NCI-H446 (cell line): Measurements from ENCODE around the gene PPIA.

Experiments used
- DNase-seq, 2 experiments: peaks; one replicate each; lab custom pipeline; 2025; lab: John Stamatoyannopoulos, UW

Gene PPIA

DNA sequence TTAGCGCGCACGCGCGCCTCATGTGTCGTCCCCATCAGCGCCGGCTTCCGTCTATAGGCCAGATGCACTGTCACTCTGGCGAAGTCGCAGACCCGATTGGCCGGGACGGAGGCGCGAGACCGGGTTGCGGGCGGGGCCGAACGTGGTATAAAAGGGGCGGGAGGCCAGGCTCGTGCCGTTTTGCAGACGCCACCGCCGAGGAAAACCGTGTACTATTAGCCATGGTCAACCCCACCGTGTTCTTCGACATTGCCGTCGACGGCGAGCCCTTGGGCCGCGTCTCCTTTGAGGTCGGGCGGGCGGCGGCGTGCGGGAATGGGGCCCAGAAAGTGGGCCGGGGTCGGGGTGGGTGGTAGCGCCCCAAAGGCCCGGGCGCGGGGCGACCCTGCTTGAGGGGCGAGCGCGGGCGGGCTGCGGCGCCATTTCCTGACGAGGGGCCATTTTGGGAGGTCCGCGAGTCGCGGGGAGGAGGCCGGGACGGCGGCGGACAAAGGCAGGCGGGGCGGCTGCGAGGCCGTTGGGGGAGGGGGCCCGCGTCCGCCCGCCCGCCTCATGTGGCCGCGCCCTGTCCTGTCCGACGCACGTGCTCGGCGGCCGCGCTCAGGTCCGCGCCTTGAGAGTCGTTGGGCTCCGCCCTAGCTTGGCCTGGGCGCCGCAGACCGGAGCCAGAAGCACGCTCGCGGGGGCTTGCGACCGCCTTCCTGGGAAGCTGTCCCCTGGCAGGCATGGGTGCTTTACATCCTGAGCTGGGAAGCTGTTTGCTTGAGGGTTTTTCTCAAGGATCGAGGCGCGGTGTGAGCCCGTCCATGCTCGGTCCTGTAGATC lies at the start of gene PPIA:
PPIA (plus strand) TSS at position 178 of the 825 bp plus-strand sequence; CDS start at position 222, 44 bp downstream.
- peak; percentile 97 to 100 for DNase-seq

DNA sequence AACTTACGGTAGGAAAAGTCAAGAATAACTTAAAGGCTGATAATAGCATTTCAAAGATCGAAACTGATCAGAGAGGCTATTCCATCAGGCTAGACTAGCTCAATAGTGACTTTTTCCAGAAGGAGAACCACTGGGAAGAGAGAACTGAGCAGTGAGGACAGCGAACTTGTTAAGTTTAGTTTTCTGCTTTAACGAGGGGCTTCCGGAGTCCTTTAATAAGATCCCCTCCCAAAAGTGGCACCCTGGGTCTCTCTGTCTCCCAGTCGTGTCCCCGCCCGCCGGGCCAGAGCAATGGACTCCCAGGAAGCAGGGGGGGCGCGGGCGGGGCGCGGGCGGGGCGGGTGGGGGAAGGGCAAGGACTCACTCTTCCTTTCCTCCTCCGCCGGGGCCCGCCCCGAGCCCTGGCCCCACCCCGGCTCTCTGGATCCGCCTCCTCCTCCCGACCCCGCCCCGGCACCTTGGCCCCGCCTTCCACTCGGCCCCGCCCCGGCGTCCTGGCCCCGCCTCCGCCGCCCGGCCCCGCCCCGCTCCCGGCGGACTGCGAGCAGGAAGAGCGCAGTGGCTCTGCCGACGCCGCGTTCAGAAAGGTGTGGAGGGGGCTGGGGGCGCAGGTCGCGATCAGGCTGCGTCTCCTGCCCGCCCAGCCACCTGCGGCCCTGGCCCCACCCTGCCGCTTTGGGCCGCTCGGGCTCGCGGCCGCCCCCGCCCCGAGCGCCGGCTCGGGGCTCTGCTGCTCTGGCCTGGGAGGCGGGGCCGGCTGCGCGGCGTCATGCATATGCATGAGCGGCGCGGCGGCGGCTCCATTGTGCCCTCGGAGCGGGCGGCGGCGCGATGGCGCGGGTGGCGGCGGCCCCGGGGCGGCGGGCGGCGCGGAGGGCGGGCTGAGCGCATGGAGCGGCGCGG lies 48.2 kb upstream of the PPIA start, which contains the start of gene ZMIZ2:
ZMIZ2 (plus strand) TSS at position 803 of the 903 bp plus-strand sequence. CDS start 7,403 bp downstream, outside the sequence.
- DNase-seq = peak; percentile 84 to 94

DNA sequence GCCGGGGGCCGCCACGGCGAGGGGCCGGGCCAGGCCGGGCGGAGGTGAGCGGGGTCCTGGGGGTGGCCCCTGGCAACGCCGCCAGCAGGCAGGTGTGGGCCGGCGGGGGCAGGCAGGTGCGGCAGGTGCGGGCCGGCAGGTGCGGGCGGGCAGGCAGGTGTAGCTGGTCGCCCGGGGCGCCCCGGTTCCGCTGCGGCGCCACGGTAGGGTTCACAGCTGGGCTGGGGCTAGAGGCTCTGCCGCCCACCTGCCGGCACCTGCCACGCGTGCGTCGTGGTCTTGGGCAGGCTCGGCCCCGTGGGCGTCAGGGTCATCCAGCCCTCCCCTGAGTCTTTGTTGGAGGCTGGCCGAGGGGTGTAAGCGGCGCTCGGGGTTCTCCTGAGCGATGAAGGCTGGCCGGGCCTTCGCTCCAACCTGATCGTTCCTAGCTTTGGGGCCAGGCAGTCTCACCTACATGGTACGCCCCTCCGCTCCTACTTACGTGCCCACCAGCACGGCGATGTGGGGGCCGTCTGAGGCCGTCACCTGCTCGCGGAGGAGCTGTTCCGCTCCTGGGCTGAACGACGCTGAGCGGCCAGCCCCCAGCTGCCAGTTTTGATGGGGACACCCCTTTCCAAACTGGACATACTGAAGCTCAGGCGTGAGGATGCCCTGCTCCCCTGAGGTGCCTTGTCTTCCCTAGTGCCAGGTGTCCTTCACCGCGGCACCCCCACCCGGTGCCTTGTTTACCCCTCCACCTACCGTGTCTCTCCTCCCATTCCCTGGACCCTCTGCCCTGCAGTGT lies 47.3 kb upstream of the PPIA start:
- DNase-seq = no peak

DNA sequence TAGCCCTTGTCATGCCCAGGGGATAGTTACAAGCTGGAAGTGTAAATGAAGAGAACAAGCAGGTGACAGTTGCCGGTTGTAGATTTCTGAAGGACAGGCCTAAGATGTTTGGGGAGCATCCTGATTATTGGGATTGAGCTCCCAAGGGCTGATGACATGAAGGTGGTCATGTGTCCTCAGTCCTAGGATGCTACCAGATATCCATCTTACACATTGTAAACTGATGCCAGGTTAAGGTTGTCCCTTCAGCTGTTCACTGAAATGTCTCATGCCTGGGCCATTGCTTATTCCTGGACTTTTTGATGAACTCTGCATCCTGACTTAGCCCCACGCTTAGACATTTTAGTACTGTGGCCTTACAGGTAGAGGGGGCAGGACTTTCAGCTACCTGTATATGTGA lies 46.5 kb upstream of the PPIA start:
- no peak for DNase-seq

DNA sequence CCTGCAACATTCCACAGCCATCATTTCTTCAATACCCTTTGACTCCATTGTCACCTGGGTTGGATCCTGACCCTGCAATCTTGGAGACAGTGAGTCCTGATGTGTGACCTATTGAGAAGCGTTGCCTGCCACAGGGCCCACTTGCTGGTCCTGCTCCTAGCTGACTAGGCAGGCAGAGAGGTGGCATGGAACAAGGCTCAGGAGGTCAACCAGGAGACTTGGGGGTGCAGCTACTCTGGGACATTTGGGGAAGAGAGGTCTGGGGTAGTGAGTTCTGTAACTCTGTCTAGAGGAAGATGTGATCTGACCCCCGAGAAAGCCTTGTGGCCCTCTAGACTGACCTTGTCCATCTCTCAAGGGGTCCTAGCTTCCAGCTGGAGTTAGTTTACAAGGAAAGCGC lies 46.1 kb upstream of the PPIA start:
- DNase-seq = no peak

DNA sequence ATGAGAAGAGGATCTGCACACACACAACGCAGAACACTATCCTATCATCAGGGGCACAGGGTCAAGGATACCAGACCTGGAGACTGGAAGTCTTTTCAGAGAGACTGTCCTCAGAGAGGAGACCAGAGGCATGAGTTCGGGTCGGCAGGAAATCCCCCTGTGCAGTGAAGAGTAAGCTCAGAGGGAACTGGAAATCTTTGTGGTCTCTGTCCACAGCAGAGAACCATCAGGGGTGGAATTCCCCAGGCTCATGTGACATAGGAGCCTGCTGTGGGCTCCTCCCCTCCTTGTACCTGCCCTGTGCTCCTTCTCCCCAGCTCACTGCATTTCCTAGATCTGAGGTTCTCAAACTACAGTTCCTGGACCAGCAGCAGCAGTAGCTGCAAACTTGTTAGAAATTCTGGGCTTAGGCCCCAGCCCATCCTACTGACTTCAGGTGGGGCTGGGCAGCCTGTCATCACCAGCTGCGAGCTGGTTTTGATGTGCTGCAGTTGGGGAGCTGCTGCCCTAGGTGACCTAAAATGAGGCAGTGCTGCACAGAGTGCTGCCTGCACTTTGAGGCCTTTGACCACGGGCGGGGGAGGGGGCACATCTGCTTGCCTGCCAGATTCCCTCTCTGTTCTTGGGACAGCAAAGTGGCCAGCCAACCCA lies 45.4 kb upstream of the PPIA start:
- DNase-seq = no peak

DNA sequence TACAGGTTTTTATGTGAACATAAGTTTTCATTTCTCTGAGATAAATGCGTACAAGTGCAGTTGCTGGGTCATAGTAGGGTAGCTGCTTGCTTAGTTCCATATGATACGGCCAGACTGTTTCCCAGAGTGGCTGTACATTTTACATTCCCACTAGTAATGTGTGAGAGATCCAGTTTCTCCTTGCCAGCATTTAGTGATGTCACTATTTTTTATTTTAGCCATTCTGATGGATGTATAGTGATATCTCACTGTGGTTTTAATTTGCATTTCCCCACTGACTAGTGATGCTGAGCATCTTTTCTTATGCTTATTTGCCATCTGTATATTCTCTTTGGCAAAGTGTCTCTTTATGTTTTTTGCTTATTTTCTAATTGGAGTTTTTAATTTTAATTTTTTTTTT lies 43.7 kb upstream of the PPIA start:
- no peak for DNase-seq

DNA sequence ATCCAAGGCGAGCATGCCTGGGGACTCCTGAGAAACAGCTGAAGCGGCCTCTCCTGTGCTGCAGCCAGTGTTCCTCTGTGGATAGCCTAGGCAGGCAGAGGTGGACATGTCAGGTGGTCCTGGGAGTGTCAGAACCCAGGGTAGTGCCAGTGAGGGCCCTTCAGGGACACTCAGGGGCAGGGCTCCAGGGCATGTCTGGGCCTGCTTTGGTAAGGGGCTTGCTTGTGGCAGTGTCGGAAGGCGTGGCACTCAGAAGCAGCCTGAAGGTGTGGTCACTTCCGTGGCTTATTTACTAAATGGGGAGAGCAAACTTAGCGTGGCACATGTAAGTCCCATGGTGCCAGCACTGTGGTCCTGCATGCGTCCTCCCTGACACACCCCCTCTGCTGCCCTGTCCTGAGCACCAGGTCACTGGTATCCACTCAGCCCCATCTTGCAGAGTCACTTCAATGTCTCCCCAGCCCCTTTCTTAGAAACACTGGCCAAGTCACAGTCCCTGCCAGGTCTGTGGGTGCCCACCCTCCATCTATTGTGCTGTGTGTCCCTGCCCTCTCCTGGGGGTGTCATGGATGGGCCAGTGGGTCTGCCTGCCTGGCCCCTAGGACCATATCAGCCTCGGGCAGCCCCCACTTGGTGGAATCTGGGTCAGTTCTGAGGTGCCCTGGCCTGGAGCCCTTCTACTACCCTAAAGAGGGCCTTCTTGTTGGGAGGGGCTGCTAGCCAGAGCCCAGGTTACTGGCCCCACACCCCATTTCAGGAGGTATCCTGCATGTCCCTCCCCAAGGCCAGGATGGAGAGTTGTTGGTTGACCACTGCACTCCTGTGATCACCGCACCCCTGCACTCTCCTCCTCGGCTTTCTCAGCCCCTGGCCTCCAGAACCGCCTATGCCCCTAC lies 41.4 kb upstream of the PPIA start:
- no peak for DNase-seq

DNA sequence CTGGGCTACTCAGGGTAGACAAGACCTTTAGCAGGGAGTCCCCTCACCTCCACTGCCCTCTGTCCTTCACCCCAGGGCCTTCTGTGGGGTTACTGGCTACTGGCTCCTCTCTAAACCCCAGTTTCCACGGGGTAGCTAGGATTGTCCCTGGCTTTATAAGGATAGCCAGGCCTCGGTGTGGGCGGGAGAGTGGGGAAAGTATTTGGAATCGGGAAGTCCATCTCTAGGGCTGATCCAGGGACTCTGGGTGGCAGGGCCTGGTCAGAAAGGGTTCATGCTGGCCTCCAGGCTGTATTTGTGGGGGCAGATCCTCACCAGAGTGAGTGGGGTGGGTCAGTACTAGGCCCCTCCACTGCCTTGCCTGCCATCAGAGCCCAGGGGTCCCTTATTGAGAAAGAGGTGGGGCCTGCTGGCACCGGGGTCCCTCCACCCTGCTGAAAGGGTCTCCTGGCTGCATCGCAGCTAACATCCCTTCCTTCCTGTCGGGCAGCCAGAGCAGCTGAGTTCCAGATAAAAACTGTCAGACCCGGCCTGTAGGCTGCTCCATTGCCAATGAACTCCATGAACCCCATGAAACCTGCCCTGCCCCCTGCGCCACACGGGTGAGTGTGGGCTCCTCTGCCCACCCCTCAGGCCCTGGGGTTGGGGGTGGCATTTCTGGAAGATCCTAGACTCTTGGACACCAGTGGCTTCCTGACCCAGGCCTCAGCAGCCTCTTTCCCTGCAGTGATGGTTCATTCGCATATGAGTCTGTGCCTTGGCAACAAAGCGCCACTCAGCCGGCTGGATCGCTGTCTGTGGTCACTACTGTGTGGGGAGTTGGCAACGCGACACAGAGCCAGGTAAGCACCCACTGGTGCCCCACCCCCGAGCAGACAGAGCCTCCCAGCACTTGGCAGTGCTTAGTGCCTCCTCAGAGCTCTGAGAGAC lies 40.5 kb upstream of the PPIA start:
- no peak for DNase-seq

DNA sequence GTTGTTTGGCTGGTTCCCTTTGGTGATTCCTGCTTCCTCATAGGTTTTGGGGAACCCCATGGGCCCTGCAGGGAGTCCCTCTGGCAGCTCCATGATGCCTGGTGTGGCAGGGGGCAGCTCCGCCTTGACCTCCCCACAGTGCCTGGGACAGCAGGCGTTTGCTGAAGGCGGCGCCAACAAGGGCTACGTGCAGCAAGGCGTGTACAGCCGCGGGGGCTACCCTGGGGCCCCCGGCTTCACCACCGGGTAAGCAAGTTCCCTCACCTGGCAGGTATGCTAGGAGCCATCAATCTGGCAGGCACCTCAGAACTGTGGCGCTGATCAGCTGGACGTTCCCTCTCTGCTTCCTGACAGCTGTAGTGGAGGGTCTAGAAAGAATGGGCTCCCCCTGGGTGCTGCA lies 39.6 kb upstream of the PPIA start:
- DNase-seq = no peak

DNA sequence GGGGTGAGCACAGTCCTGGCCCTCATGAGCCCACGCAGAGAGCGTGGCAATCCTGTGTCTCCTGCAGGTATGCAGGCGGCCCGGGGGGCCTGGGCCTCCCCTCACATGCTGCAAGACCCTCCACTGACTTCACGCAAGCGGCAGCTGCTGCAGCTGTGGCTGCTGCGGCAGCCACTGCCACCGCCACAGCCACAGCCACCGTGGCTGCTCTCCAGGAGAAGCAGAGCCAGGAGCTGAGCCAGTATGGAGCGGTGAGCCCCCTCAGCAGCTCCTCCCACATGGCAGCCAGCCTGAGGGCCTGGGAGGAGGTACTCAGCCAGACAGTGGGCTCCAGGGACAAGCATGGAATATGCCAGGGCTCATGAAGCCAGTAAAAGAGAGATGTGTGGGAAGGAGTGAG lies 39.2 kb upstream of the PPIA start:
- peak; percentile 11 to 70 for DNase-seq

DNA sequence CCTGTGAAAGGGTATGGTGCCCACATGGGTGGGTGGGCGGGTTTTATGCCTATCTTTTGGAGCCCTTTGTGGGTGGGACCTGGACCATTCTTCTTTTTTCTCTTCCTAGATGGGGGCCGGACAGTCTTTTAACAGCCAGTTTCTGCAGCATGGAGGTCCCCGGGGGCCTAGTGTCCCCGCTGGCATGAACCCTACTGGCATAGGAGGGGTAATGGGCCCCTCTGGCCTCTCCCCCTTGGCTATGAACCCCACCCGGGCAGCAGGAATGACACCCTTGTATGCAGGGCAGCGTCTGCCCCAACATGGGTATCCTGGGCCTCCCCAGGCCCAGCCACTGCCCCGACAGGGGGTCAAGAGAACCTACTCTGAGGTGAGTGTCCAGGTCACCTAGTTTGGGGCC lies 38.7 kb upstream of the PPIA start:
- no peak for DNase-seq

DNA sequence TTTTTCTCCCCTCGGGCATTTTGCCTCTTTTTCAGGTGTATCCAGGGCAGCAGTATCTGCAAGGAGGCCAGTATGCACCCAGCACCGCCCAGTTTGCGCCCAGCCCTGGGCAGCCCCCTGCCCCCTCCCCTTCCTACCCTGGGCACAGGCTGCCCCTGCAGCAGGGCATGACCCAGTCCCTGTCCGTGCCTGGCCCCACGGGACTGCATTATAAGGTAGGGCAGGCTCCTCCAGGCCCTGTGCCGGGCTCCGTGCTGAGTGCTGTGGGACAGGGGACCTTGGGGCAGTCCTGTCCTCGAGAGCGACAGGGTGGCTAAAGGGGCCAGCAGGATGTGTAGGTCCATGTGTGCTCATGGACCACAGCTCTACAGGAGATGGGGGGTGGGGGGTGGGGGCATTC lies 37.2 kb upstream of the PPIA start:
- no peak for DNase-seq

DNA sequence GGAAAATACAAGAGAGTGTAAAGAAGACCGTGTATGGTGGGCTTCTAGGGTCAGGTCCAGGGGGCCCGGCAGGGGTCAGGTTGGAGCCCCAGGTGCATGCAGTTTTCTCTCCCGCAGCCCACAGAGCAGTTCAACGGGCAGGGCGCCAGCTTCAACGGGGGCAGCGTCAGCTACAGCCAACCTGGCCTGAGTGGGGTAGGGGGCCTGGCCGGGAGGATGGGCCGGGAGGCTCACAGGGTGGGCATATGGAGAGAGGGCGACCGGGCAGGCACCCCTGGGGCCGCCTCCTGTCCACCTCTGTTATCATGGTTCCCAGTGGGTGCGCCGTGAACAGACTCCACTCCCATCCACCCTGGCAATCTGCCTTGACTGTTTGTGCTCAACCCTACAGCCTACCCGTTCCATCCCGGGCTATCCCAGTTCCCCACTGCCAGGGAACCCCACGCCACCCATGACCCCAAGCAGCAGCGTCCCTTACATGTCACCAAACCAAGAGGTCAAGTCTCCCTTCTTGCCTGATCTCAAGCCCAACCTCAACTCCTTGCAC lies 36.4 kb upstream of the PPIA start:
- DNase-seq = no peak

DNA sequence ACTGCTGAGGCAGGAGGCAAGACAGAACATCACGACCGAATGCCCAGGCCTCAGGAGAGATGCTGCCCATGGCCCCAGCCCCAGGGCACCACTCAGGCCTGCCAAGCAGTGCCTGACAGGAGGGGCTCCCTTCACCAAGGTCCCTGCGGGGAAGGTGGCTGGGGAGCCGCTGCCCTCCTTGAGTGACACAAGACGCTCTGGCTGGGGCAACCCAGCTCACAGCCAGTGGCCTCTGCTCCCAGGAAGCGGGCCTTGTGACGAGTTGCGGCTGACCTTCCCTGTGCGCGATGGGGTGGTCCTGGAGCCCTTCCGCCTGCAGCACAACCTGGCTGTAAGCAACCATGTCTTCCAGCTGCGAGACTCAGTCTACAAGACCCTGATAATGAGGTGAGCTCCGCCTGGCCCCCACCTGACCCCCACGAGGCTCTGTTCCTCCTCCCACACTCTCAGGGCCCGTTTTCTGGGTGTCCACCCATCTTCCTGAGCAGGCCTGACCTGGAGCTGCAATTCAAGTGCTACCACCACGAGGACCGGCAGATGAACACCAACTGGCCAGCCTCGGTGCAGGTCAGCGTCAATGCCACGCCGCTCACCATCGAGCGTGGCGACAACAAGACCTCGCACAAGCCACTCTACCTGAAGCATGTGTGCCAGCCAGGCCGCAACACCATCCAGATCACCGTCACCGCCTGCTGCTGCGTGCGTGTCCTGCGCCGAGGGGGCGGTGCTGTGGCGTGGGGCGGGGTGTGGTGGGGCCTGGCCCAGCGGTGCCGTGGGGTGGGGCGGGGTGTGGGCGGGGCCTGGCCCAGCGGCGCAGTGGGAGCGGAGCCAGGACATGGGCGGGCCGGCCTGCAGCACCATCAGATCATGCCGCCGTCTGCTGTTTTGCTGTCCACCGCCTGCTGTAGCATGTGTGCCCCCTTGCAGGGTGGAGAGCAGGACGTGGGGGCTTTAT lies 35.0 kb upstream of the PPIA start:
- DNase-seq = no peak

DNA sequence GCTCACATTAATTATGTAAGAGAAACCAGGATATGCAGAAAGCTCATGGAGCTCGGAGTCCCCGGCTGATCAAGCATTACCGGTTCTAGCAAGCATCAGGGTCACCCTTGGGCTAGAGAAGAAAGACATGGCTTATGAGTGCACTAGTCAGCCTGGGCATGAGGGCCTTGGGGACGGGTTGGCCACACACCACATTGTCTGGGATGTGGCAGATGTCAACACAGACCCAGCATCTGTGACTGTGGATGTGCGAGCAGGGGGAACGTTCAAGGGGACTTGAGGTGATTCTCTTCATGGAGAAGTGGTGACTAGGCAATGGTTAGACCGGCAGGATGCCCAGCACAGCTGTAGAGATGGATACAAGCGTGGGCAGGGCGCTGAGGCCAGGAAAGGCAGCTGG lies 34.2 kb upstream of the PPIA start:
- DNase-seq = no peak

DNA sequence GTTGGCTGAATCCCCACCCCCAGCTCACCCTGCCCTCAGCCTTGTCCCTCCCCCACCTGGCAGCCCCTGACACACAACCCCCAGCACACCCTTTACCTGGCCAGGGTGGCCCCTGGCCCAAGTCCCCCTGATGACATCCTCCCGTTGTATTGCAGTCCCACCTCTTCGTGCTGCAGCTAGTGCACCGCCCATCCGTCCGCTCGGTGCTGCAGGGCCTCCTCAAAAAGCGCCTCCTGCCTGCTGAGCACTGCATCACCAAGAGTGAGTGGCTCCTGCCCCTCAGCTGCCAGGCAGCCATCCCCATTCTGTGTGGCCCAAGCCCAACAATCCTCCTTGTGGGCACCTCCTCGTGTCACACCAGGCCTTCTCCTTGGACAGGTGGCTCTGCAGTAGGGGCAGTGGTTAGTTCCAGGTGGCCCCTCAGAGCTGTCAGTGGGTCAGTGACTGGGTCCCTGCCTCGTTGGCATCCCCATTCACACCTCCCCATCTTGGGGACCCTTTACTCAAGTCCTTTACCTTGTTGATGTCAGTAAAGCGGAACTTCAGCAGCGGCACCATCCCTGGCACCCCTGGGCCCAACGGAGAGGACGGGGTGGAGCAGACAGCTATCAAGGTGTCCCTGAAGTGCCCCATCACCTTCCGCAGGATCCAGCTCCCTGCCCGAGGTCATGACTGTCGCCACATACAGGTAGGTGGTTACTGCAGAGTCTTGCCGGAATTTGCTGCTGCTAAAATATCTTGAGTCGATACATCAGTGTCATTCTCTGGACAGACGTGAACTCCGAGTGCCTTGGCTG lies 33.6 kb upstream of the PPIA start:
- DNase-seq = no peak
